ENCODE results near the gene MRPL28.
"Not testable (repeated sequence)": the region's sequence is repeated elsewhere in the genome, so short reads cannot be mapped to it uniquely, and the experiment has no call there.

- not testable (repeated sequence) for TF ChIP-seq CTCF (IDR thresholded peaks at IDR 0.05 in 8 of 11, conservative IDR thresholded peaks at IDR 0.05 in 3 of 11); POLR2A (IDR thresholded peaks at IDR 0.05)
These were observed 7.7 kb downstream of the MRPL28 start for GRCh38 chr16:362702-362999.

Measured in spleen (tissue), 7 donors.